GM19438 (cell line): ENCODE results near the gene PPP1CA.

Experiments used
- ATAC-seq: cut with Tn5 transposase; IDR thresholded peaks from one replicate; pipeline ENCODE4 v1.9.1; 2021; ENCODE audit warnings: low read depth; ENCODE audit not compliant: unreplicated experiment

PPP1CA gene

GRCh38 chr11:67372321-67372992, 29.2 kb downstream of the PPP1CA start:
- ATAC-seq: no peak

GRCh38 chr11:67371911-67372320, 29.7 kb downstream of the PPP1CA start:
- ATAC-seq: no peak

GRCh38 chr11:67371189-67371910, 30.3 kb downstream of the PPP1CA start:
- no peak for ATAC-seq

- no peak for ATAC-seq
Measured at GRCh38 chr11:67370351-67371076, 31.1 kb downstream of the PPP1CA start.

GRCh38 chr11:67369801-67370284, 31.8 kb downstream of the PPP1CA start:
- no peak for ATAC-seq

GRCh38 chr11:67369275-67369674, 32.4 kb downstream of the PPP1CA start:
- ATAC-seq: no peak

- ATAC-seq: no peak
Measured at GRCh38 chr11:67368621-67369020, 33.0 kb downstream of the PPP1CA start.

- ATAC-seq: no peak
Measured at GRCh38 chr11:67367761-67368227, 33.9 kb downstream of the PPP1CA start.

- ATAC-seq: no peak
Measured at GRCh38 chr11:67366961-67367760, 34.5 kb downstream of the PPP1CA start.

GRCh38 chr11:67366546-67366945, 35.1 kb downstream of the PPP1CA start:
- no peak for ATAC-seq

GRCh38 chr11:67365736-67366444, 35.8 kb downstream of the PPP1CA start:
- ATAC-seq: no peak

- ATAC-seq: no peak
Measured at GRCh38 chr11:67364783-67365722, 36.6 kb downstream of the PPP1CA start.

- ATAC-seq: no peak
Measured at GRCh38 chr11:67364169-67364568, 37.5 kb downstream of the PPP1CA start.

GRCh38 chr11:67357831-67358670, 43.6 kb downstream of the PPP1CA start:
- no peak for ATAC-seq

GRCh38 chr11:67356864-67357561, 44.6 kb downstream of the PPP1CA start:
- ATAC-seq: no peak

- ATAC-seq: no peak
Measured at GRCh38 chr11:67356387-67356863, 45.2 kb downstream of the PPP1CA start.

GRCh38 chr11:67355794-67356386, 45.8 kb downstream of the PPP1CA start:
- ATAC-seq: no peak
